ENCODE data around the gene TOP3A.

DNA sequence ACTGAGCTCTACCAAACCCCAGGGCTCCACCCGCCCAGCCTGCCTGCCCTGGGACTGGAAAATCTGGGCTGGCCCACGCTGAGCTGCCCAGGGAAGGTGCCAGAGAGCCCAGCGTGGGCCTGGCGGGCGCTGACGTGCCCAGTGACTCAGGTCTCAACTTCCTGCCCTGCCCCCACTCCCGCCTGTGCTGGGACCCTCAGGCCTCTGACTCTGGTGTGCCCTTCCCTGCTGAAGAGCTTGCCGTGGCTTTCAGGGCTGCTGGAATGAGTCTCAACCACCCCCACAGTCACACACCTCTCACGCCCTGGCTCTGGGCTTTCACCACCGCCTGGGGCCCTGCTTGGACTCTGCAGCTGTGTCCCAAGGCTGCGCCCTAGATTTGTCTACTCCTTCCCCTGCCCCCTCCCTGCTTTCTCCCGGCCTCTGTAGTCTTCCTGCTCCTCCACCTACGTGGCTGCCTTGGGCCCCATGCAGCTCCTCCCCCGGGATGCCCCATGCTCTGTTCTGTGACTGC lies 79.0 kb downstream of the TOP3A start:
- TF ChIP-seq EZH2phosphoT487 (IDR thresholded peaks at IDR 0.05; ENCODE audit: borderline replicate concordance, low read length), result no peak
- TF ChIP-seq, protein P1, sequence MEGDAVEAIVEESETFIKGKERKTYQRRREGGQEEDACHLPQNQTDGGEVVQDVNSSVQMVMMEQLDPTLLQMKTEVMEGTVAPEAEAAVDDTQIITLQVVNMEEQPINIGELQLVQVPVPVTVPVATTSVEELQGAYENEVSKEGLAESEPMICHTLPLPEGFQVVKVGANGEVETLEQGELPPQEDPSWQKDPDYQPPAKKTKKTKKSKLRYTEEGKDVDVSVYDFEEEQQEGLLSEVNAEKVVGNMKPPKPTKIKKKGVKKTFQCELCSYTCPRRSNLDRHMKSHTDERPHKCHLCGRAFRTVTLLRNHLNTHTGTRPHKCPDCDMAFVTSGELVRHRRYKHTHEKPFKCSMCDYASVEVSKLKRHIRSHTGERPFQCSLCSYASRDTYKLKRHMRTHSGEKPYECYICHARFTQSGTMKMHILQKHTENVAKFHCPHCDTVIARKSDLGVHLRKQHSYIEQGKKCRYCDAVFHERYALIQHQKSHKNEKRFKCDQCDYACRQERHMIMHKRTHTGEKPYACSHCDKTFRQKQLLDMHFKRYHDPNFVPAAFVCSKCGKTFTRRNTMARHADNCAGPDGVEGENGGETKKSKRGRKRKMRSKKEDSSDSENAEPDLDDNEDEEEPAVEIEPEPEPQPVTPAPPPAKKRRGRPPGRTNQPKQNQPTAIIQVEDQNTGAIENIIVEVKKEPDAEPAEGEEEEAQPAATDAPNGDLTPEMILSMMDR (IDR thresholded peaks at IDR 0.05; ENCODE audit: low read depth, low read length, poor library complexity, severe bottlenecking), result no peak
